Gastrocnemius medialis (tissue), 4 donors: ENCODE data around the gene TMEM132C.

Source experiments
- CTCF ChIP-seq, 5 experiments: fragments of 450-650 bp in 3 of 5; fragments of 200-600 bp in 2 of 5; sonication (generic) in 2 of 5; IDR thresholded peaks in 4 of 5; conservative IDR thresholded peaks in 1 of 5; 1 replicate in 4 of 5; 2 replicates in 1 of 5; pipeline ENCODE4 v1.5.1; 2016 to 2019; ENCODE audit warnings: antibody characterized with exemption in 5 of 5, mild to moderate bottlenecking in 3 of 5, moderate library complexity in 3 of 5
- POLR2A ChIP-seq, 2 donors: fragments of 450-650 bp; IDR thresholded peaks; one replicate each; pipeline ENCODE4 v1.6.1; 2017; ENCODE audit warnings: antibody characterized with exemption in 2 of 2, mild to moderate bottlenecking in 2 of 2, moderate library complexity in 2 of 2

- TF ChIP-seq CTCF (IDR thresholded peaks at IDR 0.05 in 4 of 5, conservative IDR thresholded peaks at IDR 0.05 in 1 of 5) = no peak
- TF ChIP-seq POLR2A (IDR thresholded peaks at IDR 0.05) = no peak
These were observed 56.4 kb downstream of the TMEM132C start for GRCh38 chr12:128323145-128323920.
